ENCODE results near the gene CDHR2. TPM values are rescaled to one million over a fixed set of nuclear protein-coding genes. Genes with fewer than 3 reads are reported as not detected.

The CDHR2 gene
- total RNA-seq, 1 experiment from 2014 or later, result 0.10 TPM

DNA sequence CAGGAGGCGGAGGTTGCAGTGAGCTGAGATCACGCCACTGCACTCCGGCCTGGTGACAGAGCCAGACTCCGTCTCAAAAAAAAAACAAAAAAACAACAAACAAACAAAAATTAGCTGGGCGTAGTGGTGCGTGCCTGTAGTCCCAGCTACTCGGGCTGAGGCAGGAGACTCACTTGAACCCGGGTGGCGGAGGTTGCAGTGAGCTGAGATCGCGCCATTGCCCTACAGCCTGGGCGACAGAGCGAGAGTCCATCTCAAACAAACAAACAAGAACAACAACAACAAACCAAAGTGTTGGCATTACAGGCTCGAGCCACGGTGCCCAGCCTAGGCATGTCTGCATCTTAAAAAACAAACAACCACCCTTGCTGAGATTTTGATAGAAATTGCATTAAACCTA lies 24.2 kb upstream of the CDHR2 start:
- H3K4me1 ChIP-seq (ENCODE audit: control insufficient read depth in 1 of 2, insufficient read depth in 2 of 2, low read length in 2 of 2), result no peaks in the 10 kb centered on the region
- H3K36me3 ChIP-seq (ENCODE audit: control insufficient read depth in 1 of 2, insufficient read depth in 2 of 2, low read length in 2 of 2), result peaks cover 3 to 18% of the 10 kb centered on the region in 2 experiments; a peak in 2 of 4 replicates
- H3K27me3 ChIP-seq (ENCODE audit: insufficient read depth, low read length), result no peaks in the 10 kb centered on the region
- TF ChIP-seq MAX (IDR thresholded peaks at IDR 0.05) (no peak), ELF1 (IDR thresholded peaks at IDR 0.05; ENCODE audit: borderline replicate concordance, low read depth) (no peak), REST (IDR thresholded peaks at IDR 0.05; ENCODE audit: low read depth) (no peak), CEBPB (IDR thresholded peaks at IDR 0.05; ENCODE audit: low read depth) (no peak), FOSL1 (IDR thresholded peaks at IDR 0.05; ENCODE audit: low read depth) (no peak), YY1 (IDR thresholded peaks at IDR 0.05; ENCODE audit: extremely low read depth, insufficient replicate concordance, low read depth, low read length) (no peak), RAD21 (IDR thresholded peaks at IDR 0.05; ENCODE audit: low read depth) (no peak), ZFX (IDR thresholded peaks at IDR 0.05) (no peak), CTCF (IDR thresholded peaks at IDR 0.05 in 2 of 3, conservative IDR thresholded peaks at IDR 0.05 in 1 of 3; ENCODE audit: borderline replicate concordance in 1 of 3, insufficient read depth in 1 of 3, low read depth in 2 of 3, low read length in 2 of 3) (no peak), SIN3A (IDR thresholded peaks at IDR 0.05; ENCODE audit: low read depth) (no peak), SRF (IDR thresholded peaks at IDR 0.05; ENCODE audit: low read depth) (no peak), EGR1 (IDR thresholded peaks at IDR 0.05; ENCODE audit: low read depth) (no peak), CBX3 (IDR thresholded peaks at IDR 0.05; ENCODE audit: low read depth) (no peak)
- no peak overlapping the region for H2AFZ ChIP-seq (ENCODE audit: low read depth, low read length, poor library complexity, severe bottlenecking)
- no peak for DNase-seq (ENCODE audit: low read depth, low spot score)
- no peak overlapping the region for H3K9ac ChIP-seq (ENCODE audit: low read length)
- intact Hi-C loops (cut with micrococcal nuclease), result no loop called here
- no peaks in the 10 kb centered on the region for H3K79me2 ChIP-seq (ENCODE audit: insufficient read depth, low read length)
- RAD21 ChIA-PET (ENCODE audit: low non-redundant PET in 1 of 2, low total read pairs in 2 of 2, uncharacterized antibody in 2 of 2, unreplicated experiment in 2 of 2), result no interaction called here
- H4K20me1 ChIP-seq (ENCODE audit: insufficient read depth), result no peaks in the 10 kb centered on the region
- no peaks in the 10 kb centered on the region for H3K9me3 ChIP-seq (ENCODE audit: control insufficient read depth in 1 of 2, insufficient read depth in 1 of 2, low read depth in 1 of 2, low read length in 2 of 2)
- POLR2A ChIA-PET, result interaction anchor here (2.0 kb wide), 1 partner anchor 12 kb away, joined by 5 read pairs; the partner anchor contains the start of gene RNF44
- CTCF ChIA-PET, result no interaction called here
- no TSS peak for BruUV-seq (replicated peaks)
- H3K4me2 ChIP-seq (ENCODE audit: low read length), result no peak overlapping the region
- no peaks in the 10 kb centered on the region for H3K9me2 ChIP-seq (ENCODE audit: insufficient read depth)
- ATAC-seq, result no peak
- no peak overlapping the region for H3K4me3 ChIP-seq (replicated peaks in 1 of 2; ENCODE audit: low read depth in 1 of 2, low read length in 2 of 2)
- H3K27ac ChIP-seq (ENCODE audit: low read depth, low read length), result no peak overlapping the region

Measured in HCT116 (cell line).